Neural crest cell (in vitro differentiated cells): Measurements from ENCODE around the gene ZNF813. TPM values are rescaled to one million over a fixed set of nuclear protein-coding genes. Genes with fewer than 3 reads are reported as not detected.

Experiments used
- DNase-seq: peaks from one replicate; pipeline ENCODE4 v3.0.0; 2021; ENCODE audit warnings: low read depth, mixed read lengths, low spot score
- H3K27ac Mint-ChIP-seq: one replicate; pipeline ENCODE4 v1.8.0; 2021; ENCODE audit warnings: mild to moderate bottlenecking, mixed read lengths; ENCODE audit not compliant: unreplicated experiment
- H3K27me3 Mint-ChIP-seq: 2 replicates; pipeline ENCODE4 v1.8.0; 2021; ENCODE audit warnings: low read depth, mild to moderate bottlenecking, mixed read lengths
- H3K36me3 Mint-ChIP-seq: 2 replicates; pipeline ENCODE4 v1.8.0; 2021; ENCODE audit warnings: low read depth, mild to moderate bottlenecking, mixed read lengths
- H3K4me1 Mint-ChIP-seq: 2 replicates; pipeline ENCODE4 v1.8.0; 2021; ENCODE audit warnings: mixed read lengths
- H3K4me3 Mint-ChIP-seq: one replicate; pipeline ENCODE4 v1.8.0; 2021; ENCODE audit warnings: mild to moderate bottlenecking, mixed read lengths
- H3K9me3 Mint-ChIP-seq: 2 replicates; pipeline ENCODE4 v1.8.0; 2021; ENCODE audit warnings: mixed read lengths
- CTCF ChIP-seq: fragments of 200-600 bp; sonication (generic); conservative IDR thresholded peaks from 2 replicates; pipeline ENCODE4 v1.5.0; 2021; ENCODE audit warnings: antibody characterized with exemption, mild to moderate bottlenecking
- total RNA-seq: library from RNA; stranded (reverse); gene quantifications from 2 replicates; pipeline ENCODE4 v1.2.1, GENCODE V29; 2021

Gene ZNF813
- total RNA-seq, 1 donor from 2014 or later = 8.6 TPM

- H3K9me3 Mint-ChIP-seq = peaks cover 13% of the 10 kb centered on the region
- TF ChIP-seq CTCF = no peak
- peaks cover 29% of the 10 kb centered on the region for H3K4me1 Mint-ChIP-seq
- peaks cover 3% of the 10 kb centered on the region for H3K27me3 Mint-ChIP-seq
- peaks cover 39% of the 10 kb centered on the region for H3K36me3 Mint-ChIP-seq
- DNase-seq = no peak
- H3K4me3 Mint-ChIP-seq = peak overlapping the region; percentile 72
- no peak overlapping the region for H3K27ac Mint-ChIP-seq
These were observed 51.9 kb downstream of the ZNF813 start for GRCh38 chr19:53519446-53519845.

GRCh38 chr19:53520163-53520546 lies 52.6 kb downstream of the ZNF813 start:
- H3K27ac Mint-ChIP-seq = peak overlapping the region; percentile 89
- no peak for DNase-seq
- peaks cover 44% of the 10 kb centered on the region for H3K36me3 Mint-ChIP-seq
- H3K4me1 Mint-ChIP-seq = peaks cover 29% of the 10 kb centered on the region
- H3K9me3 Mint-ChIP-seq = peaks cover 13% of the 10 kb centered on the region
- peak overlapping the region; percentile 100 for H3K4me3 Mint-ChIP-seq
- TF ChIP-seq CTCF = no peak
- peaks cover 3% of the 10 kb centered on the region for H3K27me3 Mint-ChIP-seq

GRCh38 chr19:53520547-53521372 lies 53.2 kb downstream of the ZNF813 start:
- Mint-ChIP-seq H3K4me3 (peak overlapping the region; percentile 100), H3K27ac (peak overlapping the region; percentile 96), H3K4me1 (peaks cover 29% of the 10 kb centered on the region), H3K27me3 (peaks cover 3% of the 10 kb centered on the region), H3K9me3 (peaks cover 14% of the 10 kb centered on the region), H3K36me3 (peaks cover 50% of the 10 kb centered on the region)
- no peak for TF ChIP-seq CTCF
- DNase-seq = peak; percentile 78

- peak overlapping the region; percentile 96 for H3K27ac Mint-ChIP-seq
These were observed 54.1 kb downstream of the ZNF813 start for GRCh38 chr19:53521373-53522202.

More at GRCh38 chr19:53521373-53522202, 54.1 kb downstream of the ZNF813 start:
- DNase-seq = no peak
- no peak for TF ChIP-seq CTCF
- Mint-ChIP-seq H3K36me3 (peaks cover 55% of the 10 kb centered on the region), H3K4me3 (peak overlapping the region; percentile 100), H3K27me3 (peaks cover 3% of the 10 kb centered on the region), H3K4me1 (peaks cover 29% of the 10 kb centered on the region), H3K9me3 (peaks cover 19% of the 10 kb centered on the region)
